PC-9 (cell line): ENCODE measurements around the gene MAP6D1. TPM values are rescaled to one million over a fixed set of nuclear protein-coding genes. Genes with fewer than 3 reads are reported as not detected.
A peak's percentile ranks its signal among the peaks of the same experiment; 100 is the strongest.

Source experiments
- BruUV-seq: library from RNA; stranded (reverse); fragments of 400-500 nt; replicated peaks from 2 replicates; lab custom pipeline; 2021; lab: Mats Ljungman, UMichigan
- CTCF ChIA-PET: fragments of 300-600 bp; sonication (Branson Sonifier 250); formaldehyde crosslinking; loops from one replicate; lab custom pipeline; 2022; ENCODE audit warnings: antibody characterized with exemption; lab: Charles Lee
- POLR2A ChIA-PET: fragments of 300-600 bp; sonication (Branson Sonifier 250); formaldehyde crosslinking; loops from one replicate; lab custom pipeline; 2022; ENCODE audit warnings: antibody characterized with exemption; ENCODE audit not compliant: unreplicated experiment; lab: Charles Lee
- DNase-seq, 2 experiments: peaks; one replicate each; pipeline versions ENCODE4 v3.0.0 to v3.0.0-alpha.2; 2015 to 2022; ENCODE audit warnings: mixed read lengths in 1 of 2
- H2AFZ ChIP-seq: fragments of 200-600 bp; sonication (generic); 2 replicates; pipeline ENCODE4 v1.8.1; 2017; ENCODE audit warnings: antibody characterized with exemption
- H3F3A ChIP-seq: fragments of 200-600 bp; sonication (generic); 2 replicates; pipeline ENCODE4 v1.8.1; 2017; ENCODE audit warnings: antibody characterized with exemption, mild to moderate bottlenecking, low read depth; ENCODE audit not compliant: insufficient read depth
- H3K27ac ChIP-seq: fragments of 200-600 bp; sonication (generic); 2 replicates; pipeline ENCODE4 v1.6.1; 2016; ENCODE audit warnings: mixed run types
- H3K27me3 ChIP-seq: fragments of 200-600 bp; sonication (generic); 2 replicates; pipeline ENCODE4 v1.6.1; 2016; ENCODE audit warnings: low read depth, mixed run types; ENCODE audit not compliant: insufficient read depth
- H3K36me3 ChIP-seq: fragments of 200-600 bp; sonication (generic); 2 replicates; pipeline ENCODE4 v1.6.1; 2016; ENCODE audit warnings: low read depth, mixed run types
- H3K4me1 ChIP-seq: fragments of 200-600 bp; sonication (generic); replicated peaks from 2 replicates; pipeline ENCODE4 v1.6.1; 2016; ENCODE audit warnings: mixed run types; ENCODE audit not compliant: insufficient read depth
- H3K4me2 ChIP-seq: fragments of 200-600 bp; sonication (generic); 2 replicates; pipeline ENCODE4 v1.6.1; 2017; ENCODE audit warnings: mixed run types
- H3K4me3 ChIP-seq: fragments of 200-600 bp; sonication (generic); 2 replicates; pipeline ENCODE4 v1.6.1; 2016; ENCODE audit warnings: mixed run types
- H3K79me2 ChIP-seq: fragments of 200-600 bp; sonication (generic); 2 replicates; pipeline ENCODE4 v1.6.1; 2017; ENCODE audit warnings: low read depth, mixed run types
- H3K9me2 ChIP-seq: fragments of 200-600 bp; sonication (generic); 2 replicates; pipeline ENCODE4 v1.8.1; 2017; ENCODE audit warnings: mild to moderate bottlenecking; ENCODE audit not compliant: insufficient read depth
- H3K9me3 ChIP-seq: fragments of 200-600 bp; sonication (generic); 2 replicates; pipeline ENCODE4 v1.8.1; 2016; ENCODE audit warnings: low read depth; ENCODE audit not compliant: insufficient read depth
- H4K20me1 ChIP-seq: fragments of 200-600 bp; sonication (generic); 2 replicates; pipeline ENCODE4 v1.8.1; 2017; ENCODE audit not compliant: insufficient read depth
- EZH2 ChIP-seq: fragments of 200-600 bp; sonication (generic); IDR thresholded peaks from 2 replicates; pipeline ENCODE4 v1.8.0; 2017; ENCODE audit warnings: antibody characterized with exemption, low read depth
- intact Hi-C: fragments of 100-400 bp; cut with micrococcal nuclease; formaldehyde crosslinking; loops from one replicate; pipeline ENCODE4 v1.10.0; 2022; ENCODE audit not compliant: unreplicated experiment
- total RNA-seq: library from RNA; stranded (reverse); gene quantifications from 2 replicates; pipeline ENCODE4 v1.2.3, GENCODE V29; 2021
- TF ChIP-seq, protein P1 (sequence below): fragments of 200-600 bp; sonication (generic); conservative IDR thresholded peaks from 2 replicates; pipeline ENCODE4 v1.6.1; 2017; ENCODE audit warnings: mixed run types, antibody characterized with exemption, mild to moderate bottlenecking, moderate library complexity

MAP6D1 gene
- total RNA-seq, 1 experiment from 2014 or later = 2.2 TPM

GRCh38 chr3:183802989-183803388 is 22.4 kb downstream of the MAP6D1 start:
- no peaks in the 10 kb centered on the region for H3K9me2 ChIP-seq
- H3K4me3 ChIP-seq = no peak overlapping the region
- H3K4me1 ChIP-seq = no peaks in the 10 kb centered on the region
- intact Hi-C loops = no loop called here
- TF ChIP-seq, protein P1, sequence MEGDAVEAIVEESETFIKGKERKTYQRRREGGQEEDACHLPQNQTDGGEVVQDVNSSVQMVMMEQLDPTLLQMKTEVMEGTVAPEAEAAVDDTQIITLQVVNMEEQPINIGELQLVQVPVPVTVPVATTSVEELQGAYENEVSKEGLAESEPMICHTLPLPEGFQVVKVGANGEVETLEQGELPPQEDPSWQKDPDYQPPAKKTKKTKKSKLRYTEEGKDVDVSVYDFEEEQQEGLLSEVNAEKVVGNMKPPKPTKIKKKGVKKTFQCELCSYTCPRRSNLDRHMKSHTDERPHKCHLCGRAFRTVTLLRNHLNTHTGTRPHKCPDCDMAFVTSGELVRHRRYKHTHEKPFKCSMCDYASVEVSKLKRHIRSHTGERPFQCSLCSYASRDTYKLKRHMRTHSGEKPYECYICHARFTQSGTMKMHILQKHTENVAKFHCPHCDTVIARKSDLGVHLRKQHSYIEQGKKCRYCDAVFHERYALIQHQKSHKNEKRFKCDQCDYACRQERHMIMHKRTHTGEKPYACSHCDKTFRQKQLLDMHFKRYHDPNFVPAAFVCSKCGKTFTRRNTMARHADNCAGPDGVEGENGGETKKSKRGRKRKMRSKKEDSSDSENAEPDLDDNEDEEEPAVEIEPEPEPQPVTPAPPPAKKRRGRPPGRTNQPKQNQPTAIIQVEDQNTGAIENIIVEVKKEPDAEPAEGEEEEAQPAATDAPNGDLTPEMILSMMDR = no peak
- peaks cover 48% of the 10 kb centered on the region for H3K36me3 ChIP-seq
- no peaks in the 10 kb centered on the region for H3K79me2 ChIP-seq
- no peak overlapping the region for H3K27ac ChIP-seq
- H3F3A ChIP-seq = no peaks in the 10 kb centered on the region
- H3K9me3 ChIP-seq = no peaks in the 10 kb centered on the region
- H4K20me1 ChIP-seq = no peaks in the 10 kb centered on the region
- no TSS peak for BruUV-seq
- CTCF ChIA-PET = interaction anchor here (0.7 kb wide), 1 partner anchor 32 kb away, joined by 3 read pairs; no protein-coding TSS in a partner anchor
- no peak overlapping the region for H2AFZ ChIP-seq
- POLR2A ChIA-PET = no interaction called here
- no peak overlapping the region for H3K4me2 ChIP-seq
- DNase-seq = peak in 1 of 2 experiments; percentile 24
- H3K27me3 ChIP-seq = no peaks in the 10 kb centered on the region

DNA sequence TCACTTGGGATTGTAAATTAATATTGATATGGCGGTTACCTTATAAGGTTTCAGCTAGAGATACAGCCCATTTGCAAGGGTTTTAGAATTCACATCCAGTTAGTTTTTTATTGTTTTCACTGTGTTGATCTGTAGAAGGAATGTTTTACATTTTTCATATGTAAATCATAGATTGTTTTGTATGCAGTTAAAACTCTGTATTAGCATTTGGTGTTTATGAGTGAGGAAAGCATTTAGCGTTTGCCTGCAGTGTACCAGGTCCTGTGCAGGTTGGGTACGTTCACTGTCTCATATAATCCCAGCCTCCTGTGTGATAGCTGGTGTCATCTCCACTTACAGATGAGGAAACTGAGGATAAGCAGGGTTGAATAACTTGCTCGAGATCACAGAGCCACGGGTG is 23.8 kb downstream of the MAP6D1 start:
- H3K27me3 ChIP-seq = no peaks in the 10 kb centered on the region
- H2AFZ ChIP-seq = no peak overlapping the region
- TF ChIP-seq, protein P1 = no peak
- no peak for TF ChIP-seq EZH2
- H3K36me3 ChIP-seq = peaks cover 39% of the 10 kb centered on the region; the same call in 1 of the 2 replicates
- no peaks in the 10 kb centered on the region for H3K79me2 ChIP-seq
- H3F3A ChIP-seq = no peaks in the 10 kb centered on the region
- no TSS peak for BruUV-seq
- H3K4me3 ChIP-seq = no peak overlapping the region
- no peaks in the 10 kb centered on the region for H3K9me3 ChIP-seq
- H3K4me2 ChIP-seq = no peak overlapping the region
- H4K20me1 ChIP-seq = no peaks in the 10 kb centered on the region
- ChIA-PET POLR2A (no interaction called here), CTCF (no interaction called here)
- no peak overlapping the region for H3K27ac ChIP-seq
- intact Hi-C loops = no loop called here
- H3K9me2 ChIP-seq = no peaks in the 10 kb centered on the region
- DNase-seq = no peak
- H3K4me1 ChIP-seq = no peaks in the 10 kb centered on the region

DNA sequence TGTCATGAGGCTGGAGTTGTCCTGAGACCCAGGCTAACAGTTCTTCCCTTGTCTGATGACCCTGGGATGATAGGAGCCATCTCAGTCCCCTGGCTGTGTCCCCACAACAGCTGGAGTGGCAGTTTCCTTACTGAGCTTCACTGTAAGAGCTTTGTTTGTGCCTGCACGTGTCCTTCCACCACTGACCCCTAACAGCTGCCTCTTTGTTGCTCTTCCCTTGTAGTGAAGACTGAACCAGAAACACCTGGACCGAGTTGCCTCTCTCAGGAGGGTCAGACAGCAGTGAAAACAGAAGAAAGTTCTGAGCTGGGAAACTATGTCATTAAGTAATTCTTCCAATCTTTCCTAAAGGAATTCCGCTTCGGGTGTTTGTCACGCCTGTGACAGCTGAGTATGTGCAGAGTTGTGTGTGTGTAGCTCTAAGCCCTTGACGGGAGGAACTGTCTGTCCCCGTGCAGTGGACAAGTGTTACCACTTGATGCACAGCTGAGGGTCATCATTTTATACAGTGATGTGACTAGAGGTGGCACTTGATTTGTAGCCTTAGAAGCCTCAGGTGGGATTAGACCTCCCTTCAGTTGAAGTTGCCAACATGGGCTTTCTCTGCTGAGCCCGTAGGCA is 25.0 kb downstream of the MAP6D1 start:
- H3K27ac ChIP-seq = no peak overlapping the region
- no TSS peak for BruUV-seq
- H3K36me3 ChIP-seq = peaks cover 31% of the 10 kb centered on the region; the same call in 1 of the 2 replicates
- no peaks in the 10 kb centered on the region for H3F3A ChIP-seq
- no peak overlapping the region for H3K4me3 ChIP-seq
- no peaks in the 10 kb centered on the region for H3K9me2 ChIP-seq
- ChIA-PET CTCF (no interaction called here), POLR2A (no interaction called here)
- H2AFZ ChIP-seq = no peak overlapping the region
- intact Hi-C loops = no loop called here
- no peaks in the 10 kb centered on the region for H4K20me1 ChIP-seq
- no peaks in the 10 kb centered on the region for H3K27me3 ChIP-seq
- TF ChIP-seq, protein P1 = no peak
- TF ChIP-seq EZH2 = no peak
- H3K4me1 ChIP-seq = no peaks in the 10 kb centered on the region
- no peak for DNase-seq
- H3K4me2 ChIP-seq = no peak overlapping the region
- H3K79me2 ChIP-seq = no peaks in the 10 kb centered on the region
- H3K9me3 ChIP-seq = no peaks in the 10 kb centered on the region
